Right cardiac atrium (tissue), 5 donors: ENCODE results near the gene GANAB. TPM values are rescaled to one million over a fixed set of nuclear protein-coding genes. Genes with fewer than 3 reads are reported as not detected.

Experiments used
- ATAC-seq, 2 donors: fragments of 200-7000 bp; cut with Tn5 transposase; one replicate each; pipeline versions ENCODE4 v1.8.0 to v1.9.1; 2020; ENCODE audit warnings: moderate library complexity in 2 of 2, mild to moderate bottlenecking in 1 of 2
- DNase-seq, 3 donors: peaks; one replicate each; pipeline ENCODE4 v3.0.0-alpha.2; 2020
- H3K27ac ChIP-seq: one replicate; pipeline ENCODE4 v1.5.1; 2013; ENCODE audit warnings: mild to moderate bottlenecking, low read length, control low read depth, moderate library complexity
- H3K27me3 ChIP-seq: one replicate; pipeline ENCODE4 v1.6.1; 2013; ENCODE audit not compliant: control insufficient read depth, insufficient read depth
- H3K4me1 ChIP-seq: one replicate; pipeline ENCODE4 v1.6.1; 2013; ENCODE audit warnings: low read length; ENCODE audit not compliant: control insufficient read depth, insufficient read depth
- H3K4me3 ChIP-seq: one replicate; pipeline ENCODE4 v1.5.1; 2013; ENCODE audit warnings: low read length, control low read depth
- H3K9me3 ChIP-seq: one replicate; pipeline ENCODE4 v1.6.1; 2013; ENCODE audit warnings: low read length; ENCODE audit not compliant: control insufficient read depth
- whole genome bisulfite sequencing: extraction: QIAGEN DNeasy Blood & Tissue Kit; methylation state at CpG from one replicate; pipeline ENCODE4 v1.1.7; 2013; 5-methylcytosine and 5-hydroxymethylcytosine counted together
- intact Hi-C, 4 donors: fragments of 100-400 bp; cut with DNase I; formaldehyde crosslinking; loops; one replicate each; pipeline versions ENCODE4 v1.11.0 to v1.14.0; 2022 to 2023
- polyA plus RNA-seq: library from polyadenylated mRNA; stranded (reverse); fragments of 200-250 nt; gene quantifications from one replicate; pipeline ENCODE4 v1.2.3, GENCODE V29; 2013
- total RNA-seq, 4 donors: library from RNA; stranded (reverse); fragmentation: NEBNext Ultra II Directional; extraction: Animal tissue kit (Norgen Biotek cat#: 25700); gene quantifications; one replicate each; pipeline ENCODE4 v1.2.1, GENCODE V29; 2021
- donor health status: healthy with polysubstance abuse.
- donor health status: DM: no; HTN: yes; CAD: no.
- donor health status: DM: no; HTN: no; CAD: no.
- donor health status: DM: no; HTN: yes; CAD: no; lungs with severe emphysema.
- donor health status: DM: yes; HTN: yes; CAD: no.

Gene GANAB
- total and polyA plus RNA-seq, 5 donors, result 66.5 to 137 (median 114) TPM

- peaks cover 3% of the 10 kb centered on the region for H3K4me1 ChIP-seq
- ATAC-seq (no peak), DNase-seq (peak in 1 of 3 donors; percentile 61)
Measured at GRCh38 chr11:62648967-62649364, 2.6 kb upstream of the GANAB start.

GRCh38 chr11:62648185-62648966 lies 2.0 kb upstream of the GANAB start:
- intact Hi-C loops, result no loop called here
- 88% methylated on average over 24 of the region's 24 CpGs for WGBS
- Histone ChIP-seq H3K4me1 (peaks cover 3% of the 10 kb centered on the region), H3K27me3 (no peaks in the 10 kb centered on the region), H3K9me3 (no peaks in the 10 kb centered on the region), H3K4me3 (no peak overlapping the region), H3K27ac (no peak overlapping the region)
- ATAC-seq (no peak), DNase-seq (peak in 1 of 3 donors; percentile 58)

More at GRCh38 chr11:62648967-62649364, 2.6 kb upstream of the GANAB start:
- H3K27me3 ChIP-seq, result no peaks in the 10 kb centered on the region
- intact Hi-C loops, result no loop called here
- H3K4me3 ChIP-seq, result no peak overlapping the region
- WGBS, result 85% methylated on average over 11 of the region's 11 CpGs
- no peak overlapping the region for H3K27ac ChIP-seq
- no peaks in the 10 kb centered on the region for H3K9me3 ChIP-seq

GRCh38 chr11:62647609-62648005 lies 1.2 kb upstream of the GANAB start:
- no peak overlapping the region for H3K27ac ChIP-seq
- 80% methylated on average over 6 of the region's 6 CpGs for WGBS
- intact Hi-C loops, result no loop called here
- no peaks in the 10 kb centered on the region for H3K27me3 ChIP-seq
- ATAC-seq (no peak), DNase-seq (no peak)
- H3K9me3 ChIP-seq, result no peaks in the 10 kb centered on the region
- H3K4me3 ChIP-seq, result no peak overlapping the region
- H3K4me1 ChIP-seq, result peaks cover 3% of the 10 kb centered on the region

- ATAC-seq (peak; percentile 1 to 2), DNase-seq (peak in 2 of 3 donors; percentile 63 to 69)
- no peaks in the 10 kb centered on the region for H3K27me3 ChIP-seq
- H3K9me3 ChIP-seq, result no peaks in the 10 kb centered on the region
- no peak overlapping the region for H3K27ac ChIP-seq
- WGBS, result 61% methylated on average over 32 of the region's 32 CpGs
- peaks cover 3% of the 10 kb centered on the region for H3K4me1 ChIP-seq
- intact Hi-C loops, result no loop called here
- H3K4me3 ChIP-seq, result no peak overlapping the region
Measured at GRCh38 chr11:62646825-62647608, 604 bp upstream of the GANAB start.

GRCh38 chr11:62645671-62645945 lies 805 bp downstream of the GANAB start:
- Histone ChIP-seq H3K27ac (peak overlapping the region; percentile 87), H3K27me3 (no peaks in the 10 kb centered on the region), H3K9me3 (no peaks in the 10 kb centered on the region), H3K4me1 (peaks cover 3% of the 10 kb centered on the region), H3K4me3 (peak overlapping the region; percentile 93)
- no peak for ATAC-seq
- intact Hi-C loops, result no loop called here
- DNase-seq, result no peak
- WGBS, result 14% methylated on average over 11 of the region's 11 CpGs

- Histone ChIP-seq H3K27me3 (no peaks in the 10 kb centered on the region), H3K4me3 (no peak overlapping the region), H3K27ac (no peak overlapping the region), H3K4me1 (peaks cover 3% of the 10 kb centered on the region), H3K9me3 (no peaks in the 10 kb centered on the region)
- ATAC-seq (no peak), DNase-seq (no peak)
- WGBS, result 82% methylated on average over 8 of the region's 8 CpGs
- intact Hi-C loops, result no loop called here
Measured at GRCh38 chr11:62644220-62644619, 2.2 kb downstream of the GANAB start.

- H3K4me1 ChIP-seq, result no peaks in the 10 kb centered on the region
- no peak for ATAC-seq
- H3K27me3 ChIP-seq, result no peaks in the 10 kb centered on the region
- no peak overlapping the region for H3K27ac ChIP-seq
- H3K9me3 ChIP-seq, result no peaks in the 10 kb centered on the region
- no peak for DNase-seq
- intact Hi-C loops, result no loop called here
- 83% methylated on average over 6 of the region's 6 CpGs for WGBS
- no peak overlapping the region for H3K4me3 ChIP-seq
Measured at GRCh38 chr11:62632492-62632891, 13.9 kb downstream of the GANAB start.

- no peak overlapping the region for H3K4me3 ChIP-seq
- DNase-seq (no peak), ATAC-seq (no peak)
- H3K27ac ChIP-seq, result no peak overlapping the region
- no peaks in the 10 kb centered on the region for H3K9me3 ChIP-seq
- WGBS, result 87% methylated on average over 3 of the region's 3 CpGs
- H3K27me3 ChIP-seq, result no peaks in the 10 kb centered on the region
- H3K4me1 ChIP-seq, result no peaks in the 10 kb centered on the region
- intact Hi-C loops, result no loop called here
Measured at GRCh38 chr11:62627713-62628112, 18.7 kb downstream of the GANAB start.

GRCh38 chr11:62622476-62623089 lies 23.8 kb downstream of the GANAB start:
- no peaks in the 10 kb centered on the region for H3K27me3 ChIP-seq
- peaks cover 3% of the 10 kb centered on the region for H3K4me1 ChIP-seq
- intact Hi-C loops, result no loop called here
- ATAC-seq (no peak), DNase-seq (no peak)
- WGBS, result 76% methylated on average over 7 of the region's 7 CpGs
- no peak overlapping the region for H3K4me3 ChIP-seq
- peak overlapping the region; percentile 92 for H3K27ac ChIP-seq
- H3K9me3 ChIP-seq, result no peaks in the 10 kb centered on the region

- ATAC-seq (peak; percentile 99), DNase-seq (peak; percentile 99 to 100 (median 100))
- Histone ChIP-seq H3K9me3 (no peaks in the 10 kb centered on the region), H3K27ac (peak within 1 kb of the TSS; percentile 92), H3K4me3 (peak within 1 kb of the TSS; percentile 67), H3K4me1 (peaks cover 3% of the 10 kb centered on the region), H3K27me3 (no peaks in the 10 kb centered on the region)
- intact Hi-C loops, result no loop called here
- WGBS, result under 1% methylated on average over 77 of the region's 77 CpGs
Measured at GRCh38 chr11:62621567-62622470, 24.6 kb downstream of the GANAB start, which contains the start of gene B3GAT3. TSS of gene B3GAT3 (minus strand) at chr11:62621986. CDS start at chr11:62621947, 39 bp downstream.
